ENCODE data around the gene SCNN1A. TPM values are rescaled to one million over a fixed set of nuclear protein-coding genes. Genes with fewer than 3 reads are reported as not detected.
"Not testable (repeated sequence)": the region's sequence is repeated elsewhere in the genome, so short reads cannot be mapped to it uniquely, and the experiment has no call there.

The SCNN1A gene
- total RNA-seq, 4 donors from 2014 or later: 74.6 to 139 (median 119) TPM

- WGBS, 2 donors: 1 to 2% methylated on average over 15 of the region's 15 CpGs
- intact Hi-C loops (cut with DNase I; ENCODE audit: low total_unique reads): no loop called here
- H3K4me3 ChIP-seq (ENCODE audit: low read depth, poor library complexity, severe bottlenecking): peak overlapping the region; percentile 86
- DNase-seq (ENCODE audit: low spot score in 2 of 2): no peak
- TF ChIP-seq CTCF (IDR thresholded peaks at IDR 0.05) (no peak), POLR2A (IDR thresholded peaks at IDR 0.05) (no peak)
These were observed 34.5 kb downstream of the SCNN1A start for GRCh38 chr12:6340745-6341416.

GRCh38 chr12:6340032-6340638, 35.2 kb downstream of the SCNN1A start:
- intact Hi-C loops (cut with DNase I; ENCODE audit: low total_unique reads): no loop called here
- TF ChIP-seq CTCF (IDR thresholded peaks at IDR 0.05): no peak
- TF ChIP-seq POLR2A (IDR thresholded peaks at IDR 0.05): no peak
- WGBS, 2 donors: 1 to 2% methylated on average over 9 of the region's 9 CpGs
- no peak for DNase-seq (ENCODE audit: low spot score in 2 of 2)
- H3K4me3 ChIP-seq (ENCODE audit: low read depth, poor library complexity, severe bottlenecking): peak overlapping the region; percentile 86

GRCh38 chr12:6338955-6339354, 36.4 kb downstream of the SCNN1A start:
- TF ChIP-seq POLR2A (IDR thresholded peaks at IDR 0.05): no peak
- intact Hi-C loops (cut with DNase I; ENCODE audit: low total_unique reads): loop anchor here (5.0 to 10.0 kb wide), 2 partner anchors 38 to 196 kb away; partner anchors contain the start of genes GAPDH and SCNN1A
- H3K4me3 ChIP-seq (ENCODE audit: low read depth, poor library complexity, severe bottlenecking): no peak overlapping the region
- DNase-seq (ENCODE audit: low spot score in 2 of 2): no peak
- WGBS, 2 donors: 19 to 23% methylated on average over 3 of the region's 3 CpGs

GRCh38 chr12:6338536-6338935, 36.8 kb downstream of the SCNN1A start:
- intact Hi-C loops (cut with DNase I; ENCODE audit: low total_unique reads): loop anchor here (5.0 to 10.0 kb wide), 2 partner anchors 39 to 196 kb away; partner anchors contain the start of genes GAPDH and SCNN1A
- 39 to 42% methylated on average over 8 of the region's 8 CpGs for WGBS, 2 donors
- not testable (repeated sequence) for DNase-seq (ENCODE audit: low spot score in 2 of 2); H3K4me3 ChIP-seq (ENCODE audit: low read depth, poor library complexity, severe bottlenecking)

GRCh38 chr12:6337958-6338433, 37.4 kb downstream of the SCNN1A start:
- no peak for DNase-seq (ENCODE audit: low spot score in 2 of 2)
- no peak overlapping the region for H3K4me3 ChIP-seq (ENCODE audit: low read depth, poor library complexity, severe bottlenecking)
- TF ChIP-seq POLR2A (IDR thresholded peaks at IDR 0.05) (no peak), CTCF (IDR thresholded peaks at IDR 0.05) (no peak)
- WGBS, 2 donors: 24 to 29% methylated on average over 12 of the region's 12 CpGs
- intact Hi-C loops (cut with DNase I; ENCODE audit: low total_unique reads): loop anchor here (5.0 to 10.0 kb wide), 2 partner anchors 39 to 197 kb away; partner anchors contain the start of genes GAPDH and SCNN1A

GRCh38 chr12:6336889-6337853, 38.2 kb downstream of the SCNN1A start:
- no peak for DNase-seq (ENCODE audit: low spot score in 2 of 2)
- TF ChIP-seq POLR2A (IDR thresholded peaks at IDR 0.05) (no peak), CTCF (IDR thresholded peaks at IDR 0.05) (no peak)
- WGBS, 2 donors: 28 to 32% methylated on average over 15 of the region's 15 CpGs
- intact Hi-C loops (cut with DNase I; ENCODE audit: low total_unique reads): loop anchor here (5.0 to 10.0 kb wide), 2 partner anchors 40 to 198 kb away; partner anchors contain the start of genes GAPDH and SCNN1A
- H3K4me3 ChIP-seq (ENCODE audit: low read depth, poor library complexity, severe bottlenecking): no peak overlapping the region
